B cell (primary cell): ENCODE data around the gene KRT77.

Experiments used
- CTCF ChIP-seq: fragments of 200-600 bp; IDR thresholded peaks from one replicate; pipeline ENCODE4 v1.8.0; 2022; ENCODE audit warnings: antibody characterized with exemption, mild to moderate bottlenecking
- EZH2 ChIP-seq: IDR thresholded peaks from 2 replicates; pipeline ENCODE4 v1.6.1; 2012; ENCODE audit warnings: borderline replicate concordance, low read depth, mild to moderate bottlenecking, moderate library complexity, low read length; ENCODE audit not compliant: insufficient read depth, poor library complexity, severe bottlenecking

- TF ChIP-seq CTCF = no peak
- no peak for TF ChIP-seq EZH2
Measured at GRCh38 chr12:52660934-52661499, 42.3 kb downstream of the KRT77 start.
